GM12878 (cell line): ENCODE measurements around the gene IQCK. TPM values are rescaled to one million over a fixed set of nuclear protein-coding genes. Genes with fewer than 3 reads are reported as not detected.

ENCODE experiments used
- ATAC-seq: fragments of 200-7000 bp; cut with Tn5 transposase; 3 replicates; pipeline ENCODE4 v1.9.1; 2020; ENCODE audit warnings: mild to moderate bottlenecking, moderate library complexity
- BruUV-seq: library from RNA; stranded (reverse); fragments of 400-500 nt; replicated peaks from 2 replicates; lab custom pipeline; 2021; lab: Mats Ljungman, UMichigan
- CTCF ChIA-PET: fragments of 300-600 bp; sonication (Branson Sonifier 250); formaldehyde crosslinking; extraction: SDS; loops from one replicate; lab custom pipeline; 2021; ENCODE audit warnings: inconsistent platforms; lab: Yijun Ruan, JAX
- POLR2A ChIA-PET: fragments of 350-600 bp; formaldehyde crosslinking; extraction: SDS; loops from one replicate; lab custom pipeline; 2021; ENCODE audit warnings: inconsistent platforms; lab: Charles Lee
- RAD21 ChIA-PET: fragments of 300-600 bp; sonication (Branson Sonifier 250); formaldehyde crosslinking; loops from one replicate; lab custom pipeline; 2023; ENCODE audit warnings: antibody characterized with exemption; ENCODE audit not compliant: unreplicated experiment; lab: Charles Lee
- SMC1A ChIA-PET: fragments of 300-600 bp; sonication (Branson Sonifier 250); formaldehyde crosslinking; loops from one replicate; lab custom pipeline; 2023; ENCODE audit not compliant: unreplicated experiment, uncharacterized antibody; lab: Charles Lee
- DNase-seq: peaks from one replicate; pipeline ENCODE4 v3.0.0-alpha.2; 2011; ENCODE audit warnings: low read depth, low spot score
- FAIRE-seq: peaks from 3 replicates; lab custom pipeline; 2011; peaks lifted over from hg19 to GRCh38; lab: Jason Lieb, UNC
- H2AFZ ChIP-seq: 2 replicates; pipeline ENCODE4 v1.6.0; 2011; ENCODE audit warnings: low read depth, low read length, control low read depth; ENCODE audit not compliant: control insufficient read depth
- H3K27ac ChIP-seq: 2 replicates; pipeline ENCODE4 v1.5.1; 2011; ENCODE audit warnings: control low read depth; ENCODE audit not compliant: control insufficient read depth, insufficient read depth
- H3K27me3 ChIP-seq, 2 experiments: replicated peaks in 1 of 2; 2 replicates each; pipeline versions ENCODE4 v1.6.0 to v1.6.1; 2011; ENCODE audit warnings: low read length in 1 of 2; ENCODE audit not compliant: control insufficient read depth in 2 of 2, insufficient read depth in 2 of 2
- H3K36me3 ChIP-seq, 2 experiments: 2 replicates each; pipeline ENCODE4 v1.5.1; 2011; ENCODE audit warnings: low read length in 1 of 2; ENCODE audit not compliant: control insufficient read depth in 2 of 2, insufficient read depth in 2 of 2
- H3K4me1 ChIP-seq: 2 replicates; pipeline ENCODE4 v1.6.1; 2011; ENCODE audit warnings: mild to moderate bottlenecking, low read length, moderate library complexity, mixed read lengths; ENCODE audit not compliant: control insufficient read depth, insufficient read depth
- H3K4me2 ChIP-seq: 2 replicates; pipeline ENCODE4 v1.6.0; 2011; ENCODE audit warnings: control low read depth; ENCODE audit not compliant: control insufficient read depth, insufficient read depth
- H3K4me3 ChIP-seq: fragments of 200-600 bp; sonication (generic); 2 replicates; pipeline ENCODE4 v1.5.1; 2016
- H3K79me2 ChIP-seq: 2 replicates; pipeline ENCODE4 v1.6.0; 2011; ENCODE audit warnings: low read length; ENCODE audit not compliant: control insufficient read depth, insufficient read depth
- H3K9ac ChIP-seq: 2 replicates; pipeline ENCODE4 v1.8.0; 2011; ENCODE audit warnings: low read length, control low read depth, mixed read lengths; ENCODE audit not compliant: control insufficient read depth, insufficient read depth
- H3K9me3 ChIP-seq: replicated peaks from 3 replicates; pipeline ENCODE4 v1.5.1; 2011; ENCODE audit warnings: mild to moderate bottlenecking, low read length; ENCODE audit not compliant: control insufficient read depth, insufficient read depth
- H4K20me1 ChIP-seq: 2 replicates; pipeline ENCODE4 v1.6.0; 2011; ENCODE audit not compliant: control insufficient read depth, insufficient read depth
- RFX5 ChIP-seq: IDR thresholded peaks from 2 replicates; pipeline ENCODE4 v1.6.1; 2011; ENCODE audit warnings: low read depth, low read length, improper control_type of control experiment
- ZBTB40 ChIP-seq: fragments of 450-650 bp; IDR thresholded peaks from 2 replicates; pipeline ENCODE4 v1.6.1; 2016; ENCODE audit warnings: mild to moderate bottlenecking, moderate library complexity, borderline replicate concordance
- WGBS: methylation state at CpG from one replicate; pipeline ENCODE4 v1.1.6; 2016; ENCODE audit warnings: low lambda C conversion rate; ENCODE audit not compliant: insufficient replicate concordance, insufficient coverage; ENCODE audit errors: missing lambda C conversion rate; 5-methylcytosine and 5-hydroxymethylcytosine counted together
- in situ Hi-C: fragments of 300-500 bp; cut with MboI; formaldehyde crosslinking; loops from 9 replicates; pipeline ENCODE4 v1.14.3; 2018; ENCODE audit warnings: mixed read lengths
- intact Hi-C: fragments of 100-400 bp; cut with micrococcal nuclease; formaldehyde crosslinking; loops from one replicate; pipeline ENCODE4 v1.14.2; 2022; ENCODE audit not compliant: unreplicated experiment
- polyA plus RNA-seq, 11 experiments: library from polyadenylated mRNA; depleted of rRNA in 4 of 11; unstranded in 6 of 11; stranded (reverse) in 5 of 11; fragments of >200 nt; fragmentation: Nextera tagmentation in 4 of 11; fragmentation: Illumina TruSeq in 1 of 11; extraction: Ambion mirVana in 4 of 11; extraction: Trizol in 1 of 11; gene quantifications; 1 replicate in 1 of 11; 2 replicates in 10 of 11; pipeline versions ENCODE4 v1.2.1 to v1.2.3, GENCODE V29; 2011 to 2016; ENCODE audit warnings: inconsistent platforms in 2 of 11, missing spikeins in 2 of 11, low read depth in 1 of 11
- total RNA-seq, 4 experiments: library from RNA; depleted of rRNA in 3 of 4; stranded (reverse); fragments of >200 nt in 3 of 4; fragmentation: Illumina TruSeq in 1 of 4; extraction: Trizol in 1 of 4; gene quantifications; 2 replicates each; pipeline versions ENCODE4 v1.2.1 to v1.2.3, GENCODE V29; 2013 to 2021

IQCK gene
- total and polyA plus RNA-seq, 10 of the 15 experiments (the other 5 are each of a cell fraction or from before 2014, with no cell fraction given): 1.0 to 4.2 (median 2.4) TPM

GRCh38 chr16:19844945-19845641 is 127.0 kb downstream of the IQCK start:
- DNase-seq: no peak
- Histone ChIP-seq H3K27ac (no peak overlapping the region), H3K9ac (no peak overlapping the region), H3K4me3 (no peak overlapping the region), H3K36me3 (no peaks in the 10 kb centered on the region), H4K20me1 (no peaks in the 10 kb centered on the region), H3K79me2 (no peaks in the 10 kb centered on the region), H3K9me3 (no peaks in the 10 kb centered on the region), H3K4me1 (no peaks in the 10 kb centered on the region), H3K4me2 (no peak overlapping the region), H2AFZ (no peak overlapping the region), H3K27me3 (no peaks in the 10 kb centered on the region)
- WGBS: 49% methylated on average over 11 of the region's 11 CpGs
- in situ Hi-C loops (no loop called here), intact Hi-C loops (no loop called here)
- ChIA-PET SMC1A (interaction anchor here (0.6 kb wide), 1 partner anchor 116 kb away, joined by 3 read pairs; no protein-coding TSS in a partner anchor), CTCF (no interaction called here), RAD21 (no interaction called here), POLR2A (no interaction called here)
- no TSS peak for BruUV-seq
- FAIRE-seq: no peak
- no peak for ATAC-seq
- TF ChIP-seq ZBTB40 (no peak), RFX5 (no peak)
- TF ChIP-seq, all 136 proteins: peak for 0
